Mucosa of descending colon (tissue), 3 donors: ENCODE results near the gene COL18A1. TPM values are rescaled to one million over a fixed set of nuclear protein-coding genes. Genes with fewer than 3 reads are reported as not detected.

ENCODE experiments used
- ATAC-seq: fragments of 200-7000 bp; cut with Tn5 transposase; one replicate; pipeline ENCODE4 v1.9.1; 2020; ENCODE audit warnings: mild to moderate bottlenecking, moderate library complexity
- DNase-seq, 3 donors: peaks; one replicate each; pipeline ENCODE4 v3.0.0-alpha.2; 2020
- H3K36me3 ChIP-seq: fragments of 200-600 bp; one replicate; pipeline ENCODE4 v1.8.0; 2021; ENCODE audit warnings: low read depth, mild to moderate bottlenecking
- H3K4me1 ChIP-seq: fragments of 200-600 bp; one replicate; pipeline ENCODE4 v1.8.0; 2021; ENCODE audit warnings: low read depth, mild to moderate bottlenecking
- H3K4me3 ChIP-seq: fragments of 200-600 bp; one replicate; pipeline ENCODE4 v1.8.0; 2021; ENCODE audit warnings: mild to moderate bottlenecking
- H3K9me3 ChIP-seq: fragments of 200-600 bp; one replicate; pipeline ENCODE4 v1.8.0; 2021; ENCODE audit warnings: mild to moderate bottlenecking
- CTCF ChIP-seq: fragments of 200-600 bp; IDR thresholded peaks from one replicate; pipeline ENCODE4 v1.8.0; 2022; ENCODE audit warnings: antibody characterized with exemption, mild to moderate bottlenecking
- intact Hi-C, 2 donors: fragments of 100-400 bp; cut with DNase I in 1 of 2; cut with micrococcal nuclease in 1 of 2; formaldehyde crosslinking; loops; one replicate each; pipeline versions ENCODE4 v1.11.0 to v1.11.1; 2022; cut with DNase I, micrococcal nuclease
- total RNA-seq, 3 donors: library from RNA; stranded (reverse); fragmentation: NEBNext Ultra II Directional in 2 of 3; extraction: Animal tissue kit (Norgen Biotek cat#: 25700) in 2 of 3; gene quantifications; one replicate each; pipeline versions ENCODE4 v1.2.1 to v1.2.4, GENCODE V29; 2021 to 2023
- donor health status: DM: no; HTN: no; CAD: no; lungs with moderate emphysema.
- donor health status: DM: no; HTN: no; CAD: no.
- donor health status: DM: no; HTN: yes; CAD: no.

COL18A1 gene
- total RNA-seq, 3 donors from 2014 or later: 4.6 to 46.9 (median 21.3) TPM

GRCh38 chr21:45531393-45532215 lies 126.6 kb downstream of the COL18A1 start:
- Histone ChIP-seq H3K36me3 (no peaks in the 10 kb centered on the region), H3K9me3 (no peaks in the 10 kb centered on the region), H3K4me1 (peaks cover 24% of the 10 kb centered on the region), H3K4me3 (no peak overlapping the region)
- intact Hi-C loops: no loop called here
- peak in 2 of 3 donors; percentile 41 to 52 for DNase-seq
- TF ChIP-seq CTCF: no peak
- no peak for ATAC-seq

- intact Hi-C loops: no loop called here
- TF ChIP-seq CTCF: no peak
- Histone ChIP-seq H3K4me3 (no peak overlapping the region), H3K36me3 (no peaks in the 10 kb centered on the region), H3K4me1 (peaks cover 24% of the 10 kb centered on the region), H3K9me3 (no peaks in the 10 kb centered on the region)
- ATAC-seq (peak; percentile 4), DNase-seq (peak in 2 of 3 donors; percentile 43 to 50)
Observed at GRCh38 chr21:45532826-45533360, 127.9 kb downstream of the COL18A1 start.

GRCh38 chr21:45533361-45533845 lies 128.4 kb downstream of the COL18A1 start:
- no peak overlapping the region for H3K4me3 ChIP-seq
- H3K9me3 ChIP-seq: no peaks in the 10 kb centered on the region
- H3K4me1 ChIP-seq: peaks cover 24% of the 10 kb centered on the region
- no peak for TF ChIP-seq CTCF
- ATAC-seq: peak; percentile 92
- DNase-seq: peak; percentile 89 to 91 (median 89)
- intact Hi-C loops: no loop called here
- H3K36me3 ChIP-seq: no peaks in the 10 kb centered on the region

GRCh38 chr21:45533846-45534635 lies 129.1 kb downstream of the COL18A1 start:
- H3K4me1 ChIP-seq: peaks cover 24% of the 10 kb centered on the region
- no peak overlapping the region for H3K4me3 ChIP-seq
- no peaks in the 10 kb centered on the region for H3K9me3 ChIP-seq
- intact Hi-C loops: no loop called here
- no peak for TF ChIP-seq CTCF
- no peaks in the 10 kb centered on the region for H3K36me3 ChIP-seq
- ATAC-seq (peak; percentile 27), DNase-seq (peak in 1 of 3 donors; percentile 50)

GRCh38 chr21:45534636-45535331 lies 129.8 kb downstream of the COL18A1 start:
- DNase-seq (peak; percentile 82 to 87 (median 86)), ATAC-seq (peak; percentile 68)
- Histone ChIP-seq H3K36me3 (no peaks in the 10 kb centered on the region), H3K4me1 (peaks cover 24% of the 10 kb centered on the region), H3K4me3 (no peak overlapping the region), H3K9me3 (no peaks in the 10 kb centered on the region)
- intact Hi-C loops: no loop called here
- TF ChIP-seq CTCF: no peak
